H9 (cell line): Measurements from ENCODE around the gene VSIG8. TPM values are rescaled to one million over a fixed set of nuclear protein-coding genes. Genes with fewer than 3 reads are reported as not detected.

Experiments used
- DNase-seq: peaks from one replicate; pipeline ENCODE4 v3.0.0-alpha.2; 2017
- H2AFZ ChIP-seq: one replicate; pipeline ENCODE4 v1.6.1; 2013; ENCODE audit warnings: mild to moderate bottlenecking, low read length, control low read depth, moderate library complexity
- H2AK5ac ChIP-seq: 2 replicates; pipeline ENCODE4 v1.6.1; 2013; ENCODE audit warnings: low read length, control low read depth, mixed read lengths; ENCODE audit not compliant: insufficient read length
- H2BK120ac ChIP-seq: one replicate; pipeline ENCODE4 v1.6.1; 2013; ENCODE audit warnings: low read depth, mild to moderate bottlenecking, low read length, control low read depth, inconsistent platforms; ENCODE audit not compliant: poor library complexity, severe bottlenecking
- H2BK12ac ChIP-seq: 2 replicates; pipeline ENCODE4 v1.6.1; 2013; ENCODE audit warnings: low read length, control low read depth, mixed read lengths, low read depth; ENCODE audit not compliant: insufficient read length
- H2BK15ac ChIP-seq: 2 replicates; pipeline ENCODE4 v1.6.1; 2013; ENCODE audit warnings: low read depth, low read length, control low read depth
- H2BK20ac ChIP-seq: one replicate; pipeline ENCODE4 v1.6.1; 2013; ENCODE audit warnings: low read depth, mild to moderate bottlenecking, low read length, control low read depth, inconsistent platforms; ENCODE audit not compliant: poor library complexity, severe bottlenecking
- H2BK5ac ChIP-seq: 2 replicates; pipeline ENCODE4 v1.6.1; 2013; ENCODE audit warnings: low read length, control low read depth, mixed read lengths; ENCODE audit not compliant: insufficient read length
- H3K14ac ChIP-seq: 2 replicates; pipeline ENCODE4 v1.6.1; 2013; ENCODE audit warnings: low read length, control low read depth; ENCODE audit not compliant: insufficient read depth
- H3K18ac ChIP-seq: 2 replicates; pipeline ENCODE4 v1.6.1; 2013; ENCODE audit warnings: low read depth, mild to moderate bottlenecking, mixed read lengths, low read length, control low read depth; ENCODE audit not compliant: insufficient read length
- H3K23ac ChIP-seq: 2 replicates; pipeline ENCODE4 v1.6.1; 2013; ENCODE audit warnings: low read length, control low read depth, mixed read lengths, low read depth; ENCODE audit not compliant: insufficient read length
- H3K23me2 ChIP-seq: 2 replicates; pipeline ENCODE4 v1.6.1; 2013; ENCODE audit warnings: low read depth, mild to moderate bottlenecking, mixed read lengths, low read length, control low read depth; ENCODE audit not compliant: insufficient read length, poor library complexity, severe bottlenecking
- H3K27ac ChIP-seq: 2 replicates; pipeline ENCODE4 v1.5.1; 2013; ENCODE audit warnings: low read length, control low read depth, mixed read lengths, low read depth; ENCODE audit not compliant: insufficient read length
- H3K27me3 ChIP-seq: 2 replicates; pipeline ENCODE4 v1.6.1; 2013; ENCODE audit warnings: low read length, control low read depth, inconsistent platforms; ENCODE audit not compliant: insufficient read depth
- H3K4ac ChIP-seq: 2 replicates; pipeline ENCODE4 v1.6.1; 2013; ENCODE audit warnings: low read depth, mild to moderate bottlenecking, control low read depth, inconsistent platforms, low read length, moderate library complexity
- H3K4me1 ChIP-seq: 2 replicates; pipeline ENCODE4 v1.6.1; 2013; ENCODE audit warnings: low read length, control low read depth, inconsistent platforms; ENCODE audit not compliant: insufficient read depth
- H3K4me2 ChIP-seq: 2 replicates; pipeline ENCODE4 v1.6.1; 2013; ENCODE audit warnings: low read length, control low read depth, mixed read lengths; ENCODE audit not compliant: insufficient read length, insufficient read depth
- H3K56ac ChIP-seq: 2 replicates; pipeline ENCODE4 v1.6.1; 2013; ENCODE audit warnings: low read depth, mild to moderate bottlenecking, mixed read lengths, low read length, control low read depth; ENCODE audit not compliant: insufficient read length
- H3K79me1 ChIP-seq: 2 replicates; pipeline ENCODE4 v1.6.1; 2013; ENCODE audit warnings: low read depth, mild to moderate bottlenecking, moderate library complexity, low read length, control low read depth, inconsistent platforms; ENCODE audit not compliant: insufficient read depth, poor library complexity, severe bottlenecking
- H3K79me2 ChIP-seq: 2 replicates; pipeline ENCODE4 v1.6.1; 2013; ENCODE audit warnings: low read length, control low read depth, inconsistent platforms; ENCODE audit not compliant: insufficient read depth
- H3K9ac ChIP-seq: 2 replicates; pipeline ENCODE4 v1.6.1; 2013; ENCODE audit warnings: low read length, control low read depth, mixed read lengths; ENCODE audit not compliant: insufficient read length; ENCODE audit errors: extremely low read depth
- H3K9me3 ChIP-seq: one replicate; pipeline ENCODE4 v1.6.1; 2013; ENCODE audit warnings: low read depth, low read length, inconsistent platforms; ENCODE audit not compliant: control insufficient read depth
- H3T11ph ChIP-seq: one replicate; pipeline ENCODE4 v1.6.1; 2013; ENCODE audit warnings: mild to moderate bottlenecking, low read length, control low read depth, inconsistent platforms
- H4K20me1 ChIP-seq: one replicate; pipeline ENCODE4 v1.6.1; 2013; ENCODE audit not compliant: control insufficient read depth, insufficient read length, insufficient read depth
- H4K5ac ChIP-seq: 2 replicates; pipeline ENCODE4 v1.6.1; 2013; ENCODE audit warnings: low read depth, mild to moderate bottlenecking, mixed read lengths, low read length, control low read depth; ENCODE audit not compliant: insufficient read length
- H4K8ac ChIP-seq: replicated peaks from 2 replicates; pipeline ENCODE4 v1.6.1; 2013; ENCODE audit warnings: low read length, control low read depth, mixed read lengths, low read depth; ENCODE audit not compliant: insufficient read length
- H4K91ac ChIP-seq: 2 replicates; pipeline ENCODE4 v1.6.1; 2013; ENCODE audit warnings: low read depth, mild to moderate bottlenecking, moderate library complexity, mixed read lengths, low read length, control low read depth; ENCODE audit not compliant: insufficient read length
- H3K27ac Mint-ChIP-seq, 3 experiments: 2 replicates in 2 of 3; 3 replicates in 1 of 3; pipeline ENCODE4 v1.8.0; 2020 to 2021; ENCODE audit warnings: mixed read lengths in 3 of 3, mild to moderate bottlenecking in 1 of 3, moderate library complexity in 1 of 3
- H3K27me3 Mint-ChIP-seq: 2 replicates; pipeline ENCODE4 v1.8.0; 2021; ENCODE audit warnings: low read depth, mild to moderate bottlenecking, moderate library complexity, mixed read lengths
- H3K36me3 Mint-ChIP-seq, 3 experiments: 2 replicates in 2 of 3; 3 replicates in 1 of 3; pipeline ENCODE4 v1.8.0; 2020 to 2021; ENCODE audit warnings: low read depth in 3 of 3, mixed read lengths in 3 of 3; ENCODE audit not compliant: insufficient read depth in 1 of 3
- H3K4me1 Mint-ChIP-seq, 2 experiments: 2 replicates each; pipeline ENCODE4 v1.8.0; 2020; ENCODE audit warnings: mixed read lengths in 2 of 2
- H3K4me3 Mint-ChIP-seq, 2 experiments: 2 replicates in 1 of 2; 3 replicates in 1 of 2; pipeline ENCODE4 v1.8.0; 2020 to 2021; ENCODE audit warnings: mild to moderate bottlenecking in 2 of 2, mixed read lengths in 2 of 2, moderate library complexity in 1 of 2
- H3K9me3 Mint-ChIP-seq, 2 experiments: 2 replicates in 1 of 2; 3 replicates in 1 of 2; pipeline ENCODE4 v1.8.0; 2020; ENCODE audit warnings: mild to moderate bottlenecking in 2 of 2, mixed read lengths in 2 of 2, moderate library complexity in 1 of 2
- WGBS: extraction: QIAGEN DNeasy Blood & Tissue Kit; methylation state at CpG from one replicate; pipeline ENCODE4 v1.1.7; 2013; ENCODE audit warnings: missing lambda C conversion rate, low lambda C conversion rate, mixed read lengths; ENCODE audit not compliant: insufficient read length; ENCODE audit errors: extremely low coverage; 5-methylcytosine and 5-hydroxymethylcytosine counted together
- total RNA-seq: library from RNA; stranded (reverse); gene quantifications from 2 replicates; pipeline ENCODE4 v1.2.1, GENCODE V29; 2021
- TF ChIP-seq, protein P1 (sequence below): fragments of 200-600 bp; sonication (generic); conservative IDR thresholded peaks from 3 replicates; pipeline ENCODE4 v1.8.0; 2021; ENCODE audit warnings: antibody characterized with exemption, mild to moderate bottlenecking

The VSIG8 gene
- total RNA-seq, 1 experiment from 2014 or later = not detected

DNA sequence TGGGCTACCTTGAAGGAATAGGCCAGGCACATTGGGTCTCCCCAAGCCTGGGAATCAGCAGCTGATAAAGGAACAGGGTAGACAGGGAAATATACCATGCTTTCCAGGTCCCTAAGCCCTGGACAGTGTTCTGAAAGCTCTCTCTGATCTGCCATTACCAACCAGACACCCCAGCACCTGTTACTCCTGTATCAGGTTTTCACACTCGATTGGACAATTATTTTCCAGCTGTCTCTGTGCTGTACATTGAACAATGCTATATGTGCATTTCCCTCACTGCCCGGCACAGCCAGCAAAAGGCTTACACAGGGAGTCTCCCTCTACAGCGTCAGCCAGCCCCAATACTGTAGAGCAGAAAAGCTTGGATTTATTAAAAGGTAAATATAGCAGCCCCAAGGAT is 32.8 kb upstream of the VSIG8 start:
- no peak overlapping the region for H3K18ac ChIP-seq
- H3T11ph ChIP-seq = no peak overlapping the region
- no peak overlapping the region for H4K91ac ChIP-seq
- H3K9me3 ChIP-seq = no peaks in the 10 kb centered on the region
- no peak overlapping the region for H4K8ac ChIP-seq
- H3K4ac ChIP-seq = no peak overlapping the region
- peaks cover 21% of the 10 kb centered on the region for H3K27me3 Mint-ChIP-seq
- H2BK20ac ChIP-seq = no peak overlapping the region
- no peak overlapping the region for H4K5ac ChIP-seq
- H3K9me3 Mint-ChIP-seq = no peaks in the 10 kb centered on the region; a peak in 2 of 5 replicates
- H2BK12ac ChIP-seq = no peak overlapping the region
- peaks cover 2% of the 10 kb centered on the region for H3K23me2 ChIP-seq
- no peaks in the 10 kb centered on the region; the same call in 1 of the 2 replicates for H3K4me1 ChIP-seq
- DNase-seq = no peak
- H2BK120ac ChIP-seq = no peak overlapping the region
- no peak overlapping the region for H3K27ac Mint-ChIP-seq
- no peak overlapping the region for H2AFZ ChIP-seq
- H3K4me2 ChIP-seq = no peak overlapping the region
- no peaks in the 10 kb centered on the region for H3K79me2 ChIP-seq
- H3K79me1 ChIP-seq = no peaks in the 10 kb centered on the region
- no peak overlapping the region for H2BK15ac ChIP-seq
- no CpG with 5 or more reads among the region's 3 CpGs for WGBS
- H3K14ac ChIP-seq = no peak overlapping the region
- H2BK5ac ChIP-seq = no peak overlapping the region
- H3K27ac ChIP-seq = no peak overlapping the region
- H3K36me3 Mint-ChIP-seq = no peaks in the 10 kb centered on the region
- H3K27me3 ChIP-seq = no peaks in the 10 kb centered on the region
- H3K4me3 Mint-ChIP-seq = no peak overlapping the region
- no peak overlapping the region for H3K56ac ChIP-seq
- TF ChIP-seq, protein P1, sequence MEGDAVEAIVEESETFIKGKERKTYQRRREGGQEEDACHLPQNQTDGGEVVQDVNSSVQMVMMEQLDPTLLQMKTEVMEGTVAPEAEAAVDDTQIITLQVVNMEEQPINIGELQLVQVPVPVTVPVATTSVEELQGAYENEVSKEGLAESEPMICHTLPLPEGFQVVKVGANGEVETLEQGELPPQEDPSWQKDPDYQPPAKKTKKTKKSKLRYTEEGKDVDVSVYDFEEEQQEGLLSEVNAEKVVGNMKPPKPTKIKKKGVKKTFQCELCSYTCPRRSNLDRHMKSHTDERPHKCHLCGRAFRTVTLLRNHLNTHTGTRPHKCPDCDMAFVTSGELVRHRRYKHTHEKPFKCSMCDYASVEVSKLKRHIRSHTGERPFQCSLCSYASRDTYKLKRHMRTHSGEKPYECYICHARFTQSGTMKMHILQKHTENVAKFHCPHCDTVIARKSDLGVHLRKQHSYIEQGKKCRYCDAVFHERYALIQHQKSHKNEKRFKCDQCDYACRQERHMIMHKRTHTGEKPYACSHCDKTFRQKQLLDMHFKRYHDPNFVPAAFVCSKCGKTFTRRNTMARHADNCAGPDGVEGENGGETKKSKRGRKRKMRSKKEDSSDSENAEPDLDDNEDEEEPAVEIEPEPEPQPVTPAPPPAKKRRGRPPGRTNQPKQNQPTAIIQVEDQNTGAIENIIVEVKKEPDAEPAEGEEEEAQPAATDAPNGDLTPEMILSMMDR = no peak
- H4K20me1 ChIP-seq = no peaks in the 10 kb centered on the region
- no peak overlapping the region for H3K9ac ChIP-seq
- H3K23ac ChIP-seq = no peak overlapping the region
- no peak overlapping the region for H2AK5ac ChIP-seq
- peaks cover 12 to 13% of the 10 kb centered on the region in 2 experiments for H3K4me1 Mint-ChIP-seq
